Measurements from ENCODE around the gene ZKSCAN5.
"Not testable (repeated sequence)": the region's sequence is repeated elsewhere in the genome, so short reads cannot be mapped to it uniquely, and the experiment has no call there.

ZKSCAN5 gene

GRCh38 chr7:99498546-99498944 is 5.9 kb upstream of the ZKSCAN5 start:
- DNase-seq: no peak

GRCh38 chr7:99499371-99499720 is 5.1 kb upstream of the ZKSCAN5 start:
- no peak for DNase-seq

- peak; percentile 86 for DNase-seq
These were observed 4.5 kb upstream of the ZKSCAN5 start, which contains the start of gene ZNF394 for GRCh38 chr7:99499721-99500636. TSS of gene ZNF394 (minus strand) at chr7:99500281. CDS start at chr7:99500093, 188 bp downstream.

- DNase-seq: no peak
These were observed 3.8 kb upstream of the ZKSCAN5 start for GRCh38 chr7:99500637-99501009.

- DNase-seq: not testable (repeated sequence)
These were observed 3.2 kb upstream of the ZKSCAN5 start for GRCh38 chr7:99501236-99501635.

- no peak for DNase-seq
These were observed 220 bp upstream of the ZKSCAN5 start for GRCh38 chr7:99504281-99504602.

- DNase-seq: no peak
These were observed 831 bp downstream of the ZKSCAN5 start for GRCh38 chr7:99505324-99505662.

- no peak for DNase-seq
These were observed 9.6 kb downstream of the ZKSCAN5 start for GRCh38 chr7:99514050-99514449.

- no peak for DNase-seq
These were observed 16.9 kb downstream of the ZKSCAN5 start for GRCh38 chr7:99521399-99521798.

- DNase-seq: peak; percentile 11
These were observed 21.4 kb downstream of the ZKSCAN5 start for GRCh38 chr7:99525713-99526440.

- DNase-seq: no peak
These were observed 26.9 kb downstream of the ZKSCAN5 start for GRCh38 chr7:99531354-99531765.

- DNase-seq: no peak
These were observed 31.2 kb downstream of the ZKSCAN5 start for GRCh38 chr7:99535667-99536066.

GRCh38 chr7:99539213-99539811 is 34.9 kb downstream of the ZKSCAN5 start:
- DNase-seq: no peak

GRCh38 chr7:99540542-99540941 is 36.1 kb downstream of the ZKSCAN5 start:
- no peak for DNase-seq

GRCh38 chr7:99541212-99541611 is 36.8 kb downstream of the ZKSCAN5 start:
- DNase-seq: no peak

- no peak for DNase-seq
These were observed 38.7 kb downstream of the ZKSCAN5 start for GRCh38 chr7:99543081-99543671.

- no peak for DNase-seq
These were observed 39.5 kb downstream of the ZKSCAN5 start for GRCh38 chr7:99543916-99544315.

GRCh38 chr7:99545308-99545707 is 40.8 kb downstream of the ZKSCAN5 start:
- not testable (repeated sequence) for DNase-seq

- not testable (repeated sequence) for DNase-seq
These were observed 45.1 kb downstream of the ZKSCAN5 start for GRCh38 chr7:99549545-99549944.

- DNase-seq: no peak
These were observed 46.9 kb downstream of the ZKSCAN5 start for GRCh38 chr7:99551334-99551733.

GRCh38 chr7:99551767-99552463 is 47.5 kb downstream of the ZKSCAN5 start, which contains the start of gene FAM200A:
TSS of gene FAM200A (minus strand) at chr7:99552114. CDS start at chr7:99548407, 3,707 bp downstream.
- peak; percentile 80 for DNase-seq

GRCh38 chr7:99553039-99553438 is 48.6 kb downstream of the ZKSCAN5 start:
- no peak for DNase-seq

GRCh38 chr7:99554939-99555338 is 50.5 kb downstream of the ZKSCAN5 start:
- no peak for DNase-seq
